HCT116 (cell line): Measurements from ENCODE around the gene PTPRO. TPM values are rescaled to one million over a fixed set of nuclear protein-coding genes. Genes with fewer than 3 reads are reported as not detected.

Source experiments
- ATAC-seq: fragments of 200-7000 bp; cut with Tn5 transposase; 2 replicates; pipeline ENCODE4 v1.9.1; 2020; ENCODE audit warnings: mild to moderate bottlenecking, moderate library complexity
- BruUV-seq: library from RNA; stranded (reverse); fragments of 400-500 nt; replicated peaks from 2 replicates; lab custom pipeline; 2021; lab: Mats Ljungman, UMichigan
- CTCF ChIA-PET: fragments of 300-600 bp; sonication (Branson Sonifier 250); formaldehyde crosslinking; loops from one replicate; lab custom pipeline; 2021; ENCODE audit warnings: antibody characterized with exemption; lab: Charles Lee
- POLR2A ChIA-PET: fragments of 300-600, 350-600 bp; sonication (Branson Sonifier 250); formaldehyde crosslinking; loops from one replicate; lab custom pipeline; 2021; ENCODE audit warnings: antibody characterized with exemption; lab: Charles Lee
- RAD21 ChIA-PET, 2 experiments: fragments of 300-600 bp; sonication (Branson Sonifier 250); formaldehyde crosslinking; loops; one replicate each; lab custom pipeline; 2023; ENCODE audit warnings: low total read pairs in 2 of 2; ENCODE audit not compliant: uncharacterized antibody in 2 of 2, unreplicated experiment in 2 of 2, low non-redundant PET in 1 of 2; lab: Charles Lee
- DNase-seq: peaks from one replicate; pipeline ENCODE4 v3.0.0-alpha.2; 2010; ENCODE audit warnings: low read depth, low spot score
- H2AFZ ChIP-seq: fragments of 200-600 bp; shearing (Covaris generic), sonication (generic); 2 replicates; pipeline ENCODE4 v1.6.1; 2017; ENCODE audit warnings: low read depth, mixed run types, mixed read lengths, antibody characterized with exemption, low read length; ENCODE audit not compliant: poor library complexity, severe bottlenecking
- H3K27ac ChIP-seq: 2 replicates; pipeline ENCODE4 v1.5.1; 2012; ENCODE audit warnings: low read depth, low read length
- H3K27me3 ChIP-seq: fragments of 200-600 bp; sonication (generic); 2 replicates; pipeline ENCODE4 v1.6.1; 2016; ENCODE audit warnings: mixed run types, low read length, mixed read lengths; ENCODE audit not compliant: insufficient read depth
- H3K36me3 ChIP-seq, 2 experiments: fragments of 200-500 bp in 1 of 2; fragments of 200-600 bp in 1 of 2; sonication (Bioruptor generic) in 1 of 2; sonication (generic) in 1 of 2; 2 replicates each; pipeline versions ENCODE4 v1.5.1 to v1.6.1; 2014 to 2016; ENCODE audit warnings: low read length in 2 of 2, inconsistent platforms in 1 of 2, mixed read lengths in 1 of 2, mixed run types in 1 of 2; ENCODE audit not compliant: insufficient read depth in 2 of 2, control insufficient read depth in 1 of 2
- H3K4me1 ChIP-seq, 2 experiments: fragments of 200-600 bp in 1 of 2; sonication (generic) in 1 of 2; 2 replicates each; pipeline versions ENCODE4 v1.5.1 to v1.6.1; 2012 to 2017; ENCODE audit warnings: low read length in 2 of 2, inconsistent platforms in 1 of 2, mild to moderate bottlenecking in 1 of 2, mixed read lengths in 1 of 2, mixed run types in 1 of 2, moderate library complexity in 1 of 2; ENCODE audit not compliant: insufficient read depth in 2 of 2, control insufficient read depth in 1 of 2
- H3K4me2 ChIP-seq: fragments of 200-600 bp; sonication (generic); 2 replicates; pipeline ENCODE4 v1.6.1; 2017; ENCODE audit warnings: mixed run types, low read length, mixed read lengths
- H3K4me3 ChIP-seq, 2 experiments: fragments of 200-600 bp in 1 of 2; sonication (generic) in 1 of 2; replicated peaks in 1 of 2; 2 replicates each; pipeline ENCODE4 v1.5.1; 2011 to 2016; ENCODE audit warnings: low read length in 2 of 2, control low read depth in 1 of 2, low read depth in 1 of 2, mild to moderate bottlenecking in 1 of 2, mixed read lengths in 1 of 2, mixed run types in 1 of 2
- H3K79me2 ChIP-seq: fragments of 200-600 bp; sonication (generic); 2 replicates; pipeline ENCODE4 v1.6.1; 2017; ENCODE audit warnings: mild to moderate bottlenecking, mixed run types, low read length, moderate library complexity, mixed read lengths; ENCODE audit not compliant: insufficient read depth
- H3K9ac ChIP-seq: fragments of 200-600 bp; sonication (generic); 2 replicates; pipeline ENCODE4 v1.6.1; 2016; ENCODE audit warnings: low read length, mixed read lengths
- H3K9me2 ChIP-seq: fragments of 200-600 bp; sonication (generic), shearing (Covaris generic); 2 replicates; pipeline ENCODE4 v1.6.1; 2017; ENCODE audit warnings: mixed run types, mild to moderate bottlenecking, moderate library complexity; ENCODE audit not compliant: insufficient read depth
- H3K9me3 ChIP-seq, 2 experiments: fragments of 200-500 bp in 1 of 2; fragments of 200-600 bp in 1 of 2; sonication (Bioruptor generic) in 1 of 2; sonication (generic) in 1 of 2; 2 replicates each; pipeline ENCODE4 v1.6.1; 2014 to 2017; ENCODE audit warnings: low read length in 2 of 2, mixed read lengths in 2 of 2, inconsistent platforms in 1 of 2, low read depth in 1 of 2, mild to moderate bottlenecking in 1 of 2, mixed run types in 1 of 2, moderate library complexity in 1 of 2; ENCODE audit not compliant: control insufficient read depth in 1 of 2, insufficient read depth in 1 of 2
- H4K20me1 ChIP-seq: fragments of 200-600 bp; sonication (generic), shearing (Covaris generic); 2 replicates; pipeline ENCODE4 v1.6.1; 2017; ENCODE audit warnings: mixed run types, mild to moderate bottlenecking, moderate library complexity; ENCODE audit not compliant: insufficient read depth
- CEBPB ChIP-seq: IDR thresholded peaks from 2 replicates; pipeline ENCODE4 v1.6.1; 2012; ENCODE audit warnings: low read depth
- EGR1 ChIP-seq: IDR thresholded peaks from 2 replicates; pipeline ENCODE4 v1.6.1; 2012; ENCODE audit warnings: low read depth
- ELF1 ChIP-seq: IDR thresholded peaks from 2 replicates; pipeline ENCODE4 v1.6.1; 2012; ENCODE audit warnings: low read depth, borderline replicate concordance
- EZH2 ChIP-seq: fragments of 200-600 bp; sonication (generic); IDR thresholded peaks from 2 replicates; pipeline ENCODE4 v1.6.1; 2017; ENCODE audit warnings: antibody characterized with exemption, mixed run types
- FOSL1 ChIP-seq: IDR thresholded peaks from 2 replicates; pipeline ENCODE4 v1.6.1; 2012; ENCODE audit warnings: low read depth
- JUND ChIP-seq: IDR thresholded peaks from 2 replicates; pipeline ENCODE4 v1.6.1; 2012
- POLR2AphosphoS5 ChIP-seq: IDR thresholded peaks from 2 replicates; pipeline ENCODE4 v1.6.1; 2011; ENCODE audit warnings: mild to moderate bottlenecking, low read depth, low read length, moderate library complexity
- RAD21 ChIP-seq: IDR thresholded peaks from 2 replicates; pipeline ENCODE4 v1.6.1; 2012; ENCODE audit warnings: low read depth, mild to moderate bottlenecking
- SIN3A ChIP-seq: IDR thresholded peaks from 2 replicates; pipeline ENCODE4 v1.6.1; 2012; ENCODE audit warnings: low read depth
- SRF ChIP-seq: IDR thresholded peaks from 2 replicates; pipeline ENCODE4 v1.6.1; 2012; ENCODE audit warnings: low read depth
- YY1 ChIP-seq: IDR thresholded peaks from 2 replicates; pipeline ENCODE4 v1.6.1; 2011; ENCODE audit warnings: low read length, low read depth, moderate library complexity, mild to moderate bottlenecking; ENCODE audit not compliant: insufficient replicate concordance; ENCODE audit errors: extremely low read depth
- ZFX ChIP-seq: fragments of 450-650 bp; IDR thresholded peaks from 2 replicates; pipeline ENCODE4 v1.6.1; 2017
- intact Hi-C: fragments of 100-400 bp; cut with micrococcal nuclease; formaldehyde crosslinking; loops from 2 replicates; pipeline ENCODE4 v1.10.0; 2022
- total RNA-seq: library from RNA; stranded (reverse); gene quantifications from one replicate; pipeline ENCODE4 v1.2.1, GENCODE V29; 2021; ENCODE audit not compliant: unreplicated experiment

Gene PTPRO
- total RNA-seq, 1 experiment from 2014 or later = not detected

DNA sequence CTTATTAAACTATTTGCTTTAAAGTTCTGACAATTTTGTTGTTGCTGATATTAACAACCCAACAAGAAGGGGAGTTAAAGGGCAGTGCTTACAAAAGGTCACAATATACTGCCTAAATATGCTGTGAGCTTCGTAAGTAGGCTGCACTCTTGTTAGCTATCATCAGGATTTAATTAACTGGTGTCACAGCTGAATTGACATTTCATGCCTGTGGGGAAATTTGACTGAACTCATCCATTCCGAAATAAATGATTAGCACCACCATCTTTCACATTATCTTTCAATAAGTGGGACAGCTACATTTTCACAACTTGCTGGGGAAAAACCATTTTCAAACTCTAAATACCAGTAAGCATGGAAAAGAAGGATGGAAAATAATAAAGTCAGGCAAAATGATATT is 146.6 kb downstream of the PTPRO start:
- H3K4me1 ChIP-seq = no peaks in the 10 kb centered on the region
- peaks cover 80% of the 10 kb centered on the region for H3K27me3 ChIP-seq
- no TSS peak for BruUV-seq
- no peak overlapping the region for H3K9ac ChIP-seq
- H4K20me1 ChIP-seq = no peaks in the 10 kb centered on the region
- no peaks in the 10 kb centered on the region for H3K9me2 ChIP-seq
- no peaks in the 10 kb centered on the region for H3K36me3 ChIP-seq
- ChIA-PET CTCF (no interaction called here), POLR2A (no interaction called here), RAD21 (no interaction called here)
- DNase-seq (no peak), ATAC-seq (no peak)
- TF ChIP-seq POLR2AphosphoS5 = no peak
- TF ChIP-seq EGR1 = no peak
- no peak for TF ChIP-seq CEBPB
- TF ChIP-seq EZH2 = no peak
- no peak for TF ChIP-seq ZFX
- no peak for TF ChIP-seq ELF1
- H3K4me2 ChIP-seq = no peak overlapping the region
- no peak overlapping the region for H3K4me3 ChIP-seq
- no peaks in the 10 kb centered on the region for H3K79me2 ChIP-seq
- no peaks in the 10 kb centered on the region for H3K9me3 ChIP-seq
- H2AFZ ChIP-seq = no peak overlapping the region
- intact Hi-C loops = no loop called here
- H3K27ac ChIP-seq = no peak overlapping the region

DNA sequence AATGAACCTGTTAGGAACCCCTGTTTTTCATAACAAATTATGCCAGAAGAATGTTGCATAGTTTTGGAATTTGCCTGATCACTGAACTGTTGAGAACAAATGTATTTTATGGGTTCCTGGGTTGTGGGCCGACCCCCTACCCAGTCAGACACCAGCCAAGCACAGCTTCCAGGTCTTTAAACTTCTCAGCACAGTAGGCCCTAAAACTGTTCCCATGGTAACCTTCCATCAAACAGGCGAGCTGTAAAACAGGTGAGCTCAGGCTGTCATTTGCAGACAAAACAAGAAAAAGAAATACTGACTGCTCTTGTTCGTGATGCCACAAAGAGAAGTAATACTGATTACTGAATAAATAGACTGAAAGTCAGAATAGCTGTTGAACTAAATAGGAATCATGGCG is 147.0 kb downstream of the PTPRO start:
- H3K9ac ChIP-seq = no peak overlapping the region
- no peaks in the 10 kb centered on the region for H3K36me3 ChIP-seq
- TF ChIP-seq ZFX (no peak), SIN3A (no peak), SRF (no peak), JUND (no peak), EGR1 (no peak), RAD21 (no peak), YY1 (no peak), CEBPB (no peak), FOSL1 (no peak)

More for the DNA sequence above, 147.0 kb downstream of the PTPRO start:
- H2AFZ ChIP-seq = no peak overlapping the region
- ATAC-seq = no peak
- CTCF ChIA-PET = no interaction called here
- POLR2A ChIA-PET = no interaction called here
- H3K9me3 ChIP-seq = no peaks in the 10 kb centered on the region
- no peaks in the 10 kb centered on the region for H3K9me2 ChIP-seq
- H3K79me2 ChIP-seq = no peaks in the 10 kb centered on the region
- H4K20me1 ChIP-seq = no peaks in the 10 kb centered on the region
- no peak overlapping the region for H3K27ac ChIP-seq
- RAD21 ChIA-PET = no interaction called here
- intact Hi-C loops = no loop called here
- DNase-seq = no peak
- H3K4me3 ChIP-seq = no peak overlapping the region
- peaks cover 84% of the 10 kb centered on the region for H3K27me3 ChIP-seq
- no peak overlapping the region for H3K4me2 ChIP-seq
- BruUV-seq = no TSS peak
- no peaks in the 10 kb centered on the region for H3K4me1 ChIP-seq
